ENCODE measurements around the gene TSC22D2.

DNA sequence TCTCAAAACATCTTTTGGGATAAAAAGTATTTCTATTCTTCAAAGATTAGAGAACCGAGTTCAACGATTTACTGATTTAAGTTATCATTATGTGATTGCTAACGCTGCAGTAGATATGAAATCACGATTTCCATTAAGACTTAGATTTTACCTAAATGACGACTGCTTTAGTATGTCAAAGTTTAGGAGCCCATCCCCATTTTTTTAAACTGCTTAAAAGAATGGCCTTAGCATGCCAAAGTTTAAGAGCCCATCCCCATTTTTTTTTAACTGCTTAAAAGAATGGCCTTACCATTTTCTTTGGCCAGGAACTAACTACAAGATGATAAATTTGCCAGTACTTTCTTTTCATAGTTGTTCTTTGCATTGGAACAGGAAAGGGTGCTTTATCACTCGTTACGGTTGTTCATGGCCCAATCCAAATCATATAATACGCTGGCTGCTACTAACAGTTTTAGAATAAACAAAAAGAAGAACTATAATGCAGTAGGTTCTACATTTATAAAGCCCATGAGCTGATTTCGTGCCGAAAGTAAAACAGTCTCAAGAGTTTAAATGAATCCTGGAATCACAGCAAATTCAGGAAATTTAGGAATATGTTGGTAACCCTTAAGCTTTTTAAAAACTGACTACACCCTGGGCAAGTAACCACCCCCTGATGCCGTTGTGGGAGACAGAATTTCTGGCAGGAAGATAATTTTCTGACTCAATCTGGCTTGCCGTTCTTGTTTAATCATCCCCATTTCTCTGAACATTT lies 869 bp upstream of the TSC22D2 start:
- TF ChIP-seq CTCF (IDR thresholded peaks at IDR 0.05), result no peak
- TF ChIP-seq POLR2AphosphoS5 (IDR thresholded peaks at IDR 0.05), result no peak
